Activated CD4-positive, CD25-positive, alpha-beta regulatory T cell treated with anti-CD3 and anti-CD28 coated beads, Interleukin-2, amount 50 U/mL, for 16 hours (primary cell): Measurements from ENCODE around the gene DMD.
"Not testable (repeated sequence)": the region's sequence is repeated elsewhere in the genome, so short reads cannot be mapped to it uniquely, and the experiment has no call there.

ENCODE experiments used
- DNase-seq: peaks from one replicate; pipeline ENCODE4 v3.0.0-alpha.2; 2020; ENCODE audit warnings: low read depth, low spot score

Gene DMD

GRCh38 chrX:31449081-31449480 is 1762.3 kb downstream of the DMD start:
- no peak for DNase-seq

- DNase-seq, result no peak
Observed at GRCh38 chrX:31445542-31445941, 1765.8 kb downstream of the DMD start.

GRCh38 chrX:31443654-31444053 is 1767.7 kb downstream of the DMD start:
- no peak for DNase-seq

- DNase-seq, result no peak
Observed at GRCh38 chrX:31440546-31440945, 1770.8 kb downstream of the DMD start.

GRCh38 chrX:31436424-31436823 is 1774.9 kb downstream of the DMD start:
- DNase-seq, result no peak

- no peak for DNase-seq
Observed at GRCh38 chrX:31435592-31435991, 1775.8 kb downstream of the DMD start.

GRCh38 chrX:31433856-31434255 is 1777.5 kb downstream of the DMD start:
- no peak for DNase-seq

- no peak for DNase-seq
Observed at GRCh38 chrX:31429915-31430314, 1781.4 kb downstream of the DMD start.

GRCh38 chrX:31423609-31424189 is 1787.7 kb downstream of the DMD start:
- DNase-seq, result no peak

GRCh38 chrX:31421441-31421840 is 1789.9 kb downstream of the DMD start:
- DNase-seq, result no peak

- DNase-seq, result no peak
Observed at GRCh38 chrX:31420711-31421151, 1790.6 kb downstream of the DMD start.

GRCh38 chrX:31420302-31420701 is 1791.0 kb downstream of the DMD start:
- no peak for DNase-seq

- no peak for DNase-seq
Observed at GRCh38 chrX:31397119-31397518, 1814.2 kb downstream of the DMD start.

GRCh38 chrX:31392513-31392912 is 1818.8 kb downstream of the DMD start:
- DNase-seq, result no peak

GRCh38 chrX:31388946-31389345 is 1822.4 kb downstream of the DMD start:
- DNase-seq, result no peak

GRCh38 chrX:31384471-31384870 is 1826.9 kb downstream of the DMD start:
- no peak for DNase-seq

- DNase-seq, result no peak
Observed at GRCh38 chrX:31383991-31384390, 1827.4 kb downstream of the DMD start.

- not testable (repeated sequence) for DNase-seq
Observed at GRCh38 chrX:31378973-31379372, 1832.4 kb downstream of the DMD start.

- not testable (repeated sequence) for DNase-seq
Observed at GRCh38 chrX:31377821-31378220, 1833.5 kb downstream of the DMD start.

GRCh38 chrX:31376408-31377022 is 1834.8 kb downstream of the DMD start:
- DNase-seq, result no peak

GRCh38 chrX:31374786-31375185 is 1836.6 kb downstream of the DMD start:
- no peak for DNase-seq

- no peak for DNase-seq
Observed at GRCh38 chrX:31371956-31372355, 1839.4 kb downstream of the DMD start.

GRCh38 chrX:31367816-31368215 is 1843.5 kb downstream of the DMD start:
- DNase-seq, result no peak

- DNase-seq, result no peak
Observed at GRCh38 chrX:31366041-31366440, 1845.3 kb downstream of the DMD start.
